ENCODE results near the gene ANXA3. TPM values are rescaled to one million over a fixed set of nuclear protein-coding genes. Genes with fewer than 3 reads are reported as not detected.

The ANXA3 gene
- polyA plus RNA-seq, 3 donors = 0.31 to 0.64 (median 0.55) TPM

- peaks cover 0 to 3% (median 0%) of the 10 kb centered on the region in 3 donors for H3K27me3 Mint-ChIP-seq (ENCODE audit: low read depth in 3 of 3)
- H3K4me1 Mint-ChIP-seq = peaks cover 8% of the 10 kb centered on the region
- peak overlapping the region in 2 of 7 donors; percentile 43 to 64 for H3K27ac Mint-ChIP-seq
- intact Hi-C loops (cut with micrococcal nuclease) = no loop called here
- H3K9ac ChIP-seq (ENCODE audit: insufficient read depth, low read length, poor library complexity, severe bottlenecking) = no peak overlapping the region
- no peaks in the 10 kb centered on the region for H3K36me3 Mint-ChIP-seq
- H4K20me1 ChIP-seq (ENCODE audit: insufficient read depth, low read length) = no peaks in the 10 kb centered on the region
- no peak overlapping the region for H2AFZ ChIP-seq (ENCODE audit: insufficient read depth, low read depth, low read length, poor library complexity, severe bottlenecking)
- no peak for DNase-seq
- H3K27ac ChIP-seq (ENCODE audit: low read depth in 1 of 2, low read length in 2 of 2) = no peak overlapping the region
- no peaks in the 10 kb centered on the region for H3K27me3 ChIP-seq (ENCODE audit: control insufficient read depth in 2 of 2, insufficient read depth in 2 of 2, low read length in 2 of 2)
- no peak overlapping the region for H3K4me3 ChIP-seq (replicated peaks in 1 of 3; ENCODE audit: low read depth in 2 of 3, low read length in 3 of 3)
- no peaks in the 10 kb centered on the region for H3K9me3 ChIP-seq (replicated peaks in 1 of 2; ENCODE audit: control insufficient read depth in 1 of 2, insufficient read depth in 1 of 2, low read length in 2 of 2)
- H3K36me3 ChIP-seq (replicated peaks in 1 of 2; ENCODE audit: control insufficient read depth in 1 of 2, insufficient read depth in 2 of 2, low read length in 2 of 2) = no peaks in the 10 kb centered on the region
- no peaks in the 10 kb centered on the region for H3K9me3 Mint-ChIP-seq
- 85% methylated on average over 2 of the region's 4 CpGs for WGBS (ENCODE audit: insufficient coverage)
- H3K79me2 ChIP-seq (ENCODE audit: insufficient read depth, low read length) = no peaks in the 10 kb centered on the region
- H3K4me2 ChIP-seq (replicated peaks; ENCODE audit: extremely low read depth, low read length, poor library complexity, severe bottlenecking) = no peak overlapping the region
- peaks cover 0 to 6% of the 10 kb centered on the region in 2 donors for H3K4me1 ChIP-seq (ENCODE audit: control insufficient read depth in 1 of 2, insufficient read depth in 2 of 2, low read length in 2 of 2)
- no peak for TF ChIP-seq CTCF (IDR thresholded peaks at IDR 0.05)
- no peak overlapping the region for H3K4me3 Mint-ChIP-seq
Measured at GRCh38 chr4:78621395-78621794, 69.8 kb downstream of the ANXA3 start.

- Histone ChIP-seq H3K4me1 (ENCODE audit: control insufficient read depth in 1 of 2, insufficient read depth in 2 of 2, low read length in 2 of 2) (peaks cover 0 to 6% of the 10 kb centered on the region in 2 donors), H3K79me2 (ENCODE audit: insufficient read depth, low read length) (no peaks in the 10 kb centered on the region), H3K27me3 (ENCODE audit: control insufficient read depth in 2 of 2, insufficient read depth in 2 of 2, low read length in 2 of 2) (no peaks in the 10 kb centered on the region), H3K36me3 (replicated peaks in 1 of 2; ENCODE audit: control insufficient read depth in 1 of 2, insufficient read depth in 2 of 2, low read length in 2 of 2) (no peaks in the 10 kb centered on the region), H3K9ac (ENCODE audit: insufficient read depth, low read length, poor library complexity, severe bottlenecking) (no peak overlapping the region), H2AFZ (ENCODE audit: insufficient read depth, low read depth, low read length, poor library complexity, severe bottlenecking) (no peak overlapping the region), H3K4me2 (replicated peaks; ENCODE audit: extremely low read depth, low read length, poor library complexity, severe bottlenecking) (no peak overlapping the region), H3K4me3 (replicated peaks in 1 of 3; ENCODE audit: low read depth in 2 of 3, low read length in 3 of 3) (no peak overlapping the region), H4K20me1 (ENCODE audit: insufficient read depth, low read length) (no peaks in the 10 kb centered on the region), H3K27ac (ENCODE audit: low read depth in 1 of 2, low read length in 2 of 2) (no peak overlapping the region), H3K9me3 (replicated peaks in 1 of 2; ENCODE audit: control insufficient read depth in 1 of 2, insufficient read depth in 1 of 2, low read length in 2 of 2) (no peaks in the 10 kb centered on the region)
- no peak overlapping the region for H3K4me3 Mint-ChIP-seq
- intact Hi-C loops (cut with micrococcal nuclease) = no loop called here
- no peaks in the 10 kb centered on the region for H3K9me3 Mint-ChIP-seq
- H3K36me3 Mint-ChIP-seq = no peaks in the 10 kb centered on the region
- no peak for DNase-seq
- no peak for TF ChIP-seq CTCF (IDR thresholded peaks at IDR 0.05)
- H3K27ac Mint-ChIP-seq = no peak overlapping the region
- WGBS (ENCODE audit: insufficient coverage) = 97% methylated on average over 5 of the region's 6 CpGs
- peaks cover 10% of the 10 kb centered on the region for H3K4me1 Mint-ChIP-seq
- peaks cover 0 to 3% (median 0%) of the 10 kb centered on the region in 3 donors for H3K27me3 Mint-ChIP-seq (ENCODE audit: low read depth in 3 of 3)
Measured at GRCh38 chr4:78622253-78622979, 70.8 kb downstream of the ANXA3 start.
